Retinal pigment epithelial cell (primary cell): Measurements from ENCODE around the gene PLK5.
A peak's percentile ranks its signal among the peaks of the same experiment; 100 is the strongest.

Experiments
- DNase-seq: peaks from one replicate; pipeline ENCODE4 v3.0.0-alpha.2; 2010; ENCODE audit warnings: low read depth
- H3K4me3 ChIP-seq: 2 replicates; pipeline ENCODE4 v1.5.1; 2011; ENCODE audit warnings: mild to moderate bottlenecking, low read length, control low read depth, moderate library complexity
- TF ChIP-seq, protein P1 (sequence below): conservative IDR thresholded peaks from 2 replicates; pipeline ENCODE4 v1.5.1; 2011; ENCODE audit warnings: low read depth, low read length, control low read depth, inconsistent platforms

PLK5 gene

DNA sequence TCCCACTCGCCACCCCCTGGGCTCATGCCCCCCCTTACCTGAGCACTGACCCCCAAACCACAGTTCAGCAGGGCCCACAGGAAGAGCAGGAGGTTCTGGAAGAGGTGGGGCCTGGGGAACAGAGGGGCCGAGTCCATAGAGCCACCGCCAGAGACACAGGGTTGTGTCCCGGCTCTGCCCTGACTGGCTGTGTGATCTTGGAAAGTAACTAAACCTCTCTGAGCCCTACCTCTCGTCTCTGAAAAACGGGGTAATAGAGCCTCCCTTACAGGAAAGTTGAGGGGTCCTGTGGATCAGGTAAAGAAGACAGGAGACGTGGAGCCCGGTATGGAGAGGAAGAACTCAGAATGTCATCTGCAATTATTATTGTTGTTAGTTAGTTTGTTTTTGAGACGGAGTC is 13.1 kb upstream of the PLK5 start:
- no peak for DNase-seq
- TF ChIP-seq, protein P1, sequence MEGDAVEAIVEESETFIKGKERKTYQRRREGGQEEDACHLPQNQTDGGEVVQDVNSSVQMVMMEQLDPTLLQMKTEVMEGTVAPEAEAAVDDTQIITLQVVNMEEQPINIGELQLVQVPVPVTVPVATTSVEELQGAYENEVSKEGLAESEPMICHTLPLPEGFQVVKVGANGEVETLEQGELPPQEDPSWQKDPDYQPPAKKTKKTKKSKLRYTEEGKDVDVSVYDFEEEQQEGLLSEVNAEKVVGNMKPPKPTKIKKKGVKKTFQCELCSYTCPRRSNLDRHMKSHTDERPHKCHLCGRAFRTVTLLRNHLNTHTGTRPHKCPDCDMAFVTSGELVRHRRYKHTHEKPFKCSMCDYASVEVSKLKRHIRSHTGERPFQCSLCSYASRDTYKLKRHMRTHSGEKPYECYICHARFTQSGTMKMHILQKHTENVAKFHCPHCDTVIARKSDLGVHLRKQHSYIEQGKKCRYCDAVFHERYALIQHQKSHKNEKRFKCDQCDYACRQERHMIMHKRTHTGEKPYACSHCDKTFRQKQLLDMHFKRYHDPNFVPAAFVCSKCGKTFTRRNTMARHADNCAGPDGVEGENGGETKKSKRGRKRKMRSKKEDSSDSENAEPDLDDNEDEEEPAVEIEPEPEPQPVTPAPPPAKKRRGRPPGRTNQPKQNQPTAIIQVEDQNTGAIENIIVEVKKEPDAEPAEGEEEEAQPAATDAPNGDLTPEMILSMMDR: no peak
- H3K4me3 ChIP-seq: peak overlapping the region; percentile 14

DNA sequence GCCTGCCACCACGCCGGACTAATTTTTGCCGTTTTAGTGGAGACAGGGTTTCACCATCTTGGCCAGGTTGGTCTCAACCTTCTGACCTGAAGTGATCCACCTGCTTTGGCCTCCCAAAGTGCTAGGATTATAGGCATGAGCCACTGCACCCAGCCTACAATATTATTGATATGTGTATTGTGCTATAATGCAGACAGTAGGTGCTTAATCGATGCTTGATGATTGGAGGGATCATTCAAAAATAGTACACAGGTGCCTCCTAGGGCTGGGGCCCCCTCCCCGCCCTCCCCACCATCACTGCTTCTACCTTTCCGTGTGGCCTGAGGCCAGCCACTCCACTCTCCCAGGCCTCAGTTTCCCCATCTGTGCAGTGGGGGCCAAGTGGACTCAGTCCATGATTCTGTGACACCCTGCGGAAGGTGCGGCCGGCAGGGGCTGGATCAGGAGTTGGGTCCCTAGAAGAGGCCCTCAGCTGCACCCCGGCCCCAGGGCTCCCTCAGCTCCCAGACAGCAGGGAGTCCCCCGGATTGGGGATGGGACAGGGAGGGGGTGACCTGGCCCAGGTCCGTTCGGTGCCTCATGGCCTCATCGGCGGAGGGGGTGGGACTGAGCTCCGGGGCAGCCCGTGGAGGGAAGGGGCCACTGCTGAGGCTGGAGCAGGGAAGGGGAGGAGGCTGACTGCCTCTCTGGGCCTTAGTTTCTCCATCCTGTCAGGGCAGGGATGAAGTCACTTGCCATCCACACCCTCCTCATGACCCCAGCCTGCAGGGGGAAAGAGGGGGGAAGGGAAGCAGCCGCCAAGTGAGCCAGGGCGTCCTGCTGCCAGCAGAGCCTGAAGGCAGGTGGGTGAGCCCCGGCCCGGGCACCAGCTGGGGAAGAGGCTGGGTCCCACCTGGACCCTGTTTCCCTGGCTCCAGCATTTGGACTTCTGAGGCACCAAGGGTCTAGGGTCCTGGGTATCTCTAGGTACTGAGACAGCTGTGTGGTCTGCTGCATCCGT is 12.3 kb upstream of the PLK5 start:
- no peak for DNase-seq
- no peak overlapping the region for H3K4me3 ChIP-seq

DNA sequence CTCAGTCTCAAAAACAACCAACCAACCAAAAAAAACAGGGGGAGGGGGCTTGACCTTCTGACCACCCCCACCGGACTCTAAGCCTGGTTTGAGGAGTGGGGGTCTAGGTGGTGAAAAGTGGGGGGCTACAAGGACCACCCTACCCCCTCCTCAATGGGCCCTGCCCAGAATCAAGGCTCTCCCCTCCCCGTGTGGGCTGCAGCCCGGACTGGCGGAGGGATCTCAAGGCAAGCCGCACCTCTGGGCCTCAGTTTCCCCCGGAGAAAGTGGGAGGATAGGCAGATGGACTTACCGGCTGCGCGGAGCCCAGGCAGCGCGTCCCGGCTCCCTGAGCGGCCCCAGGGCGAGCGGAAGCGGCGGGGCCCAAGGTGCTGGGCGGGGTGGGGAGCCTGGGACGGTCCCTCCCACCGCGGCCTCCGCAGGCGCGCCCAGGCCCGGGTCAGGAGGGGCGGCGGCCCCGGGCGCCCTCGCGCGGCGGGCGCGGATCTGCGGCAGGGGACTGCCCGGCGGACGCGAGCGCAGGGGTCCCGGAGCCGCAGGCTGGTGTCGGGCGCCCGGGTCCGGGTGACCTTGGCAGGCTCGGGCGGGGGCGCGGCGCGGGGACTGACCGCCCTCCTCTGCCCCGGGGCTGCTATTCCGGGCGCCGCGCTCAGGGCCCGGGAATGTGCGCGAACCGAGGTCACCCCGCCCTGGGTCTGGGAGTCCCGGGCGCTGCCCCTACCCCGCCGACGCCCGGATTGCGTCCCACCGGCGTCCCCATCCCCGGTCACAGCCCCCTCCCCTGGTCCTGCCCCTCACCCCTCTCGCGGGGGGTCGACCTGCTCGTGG is 11.0 kb upstream of the PLK5 start, which contains the start of gene ADAMTSL5:
Gene ADAMTSL5, minus strand, starts transcription at position 349 of the 828 bp plus-strand sequence. CDS start 2,076 bp downstream, outside the sequence.
- peak within 1 kb of the TSS; percentile 40 for H3K4me3 ChIP-seq
- DNase-seq: no peak
- TF ChIP-seq, protein P1: no peak

More for the DNA sequence above, 12.3 kb upstream of the PLK5 start:
- TF ChIP-seq, protein P1: no peak

DNA sequence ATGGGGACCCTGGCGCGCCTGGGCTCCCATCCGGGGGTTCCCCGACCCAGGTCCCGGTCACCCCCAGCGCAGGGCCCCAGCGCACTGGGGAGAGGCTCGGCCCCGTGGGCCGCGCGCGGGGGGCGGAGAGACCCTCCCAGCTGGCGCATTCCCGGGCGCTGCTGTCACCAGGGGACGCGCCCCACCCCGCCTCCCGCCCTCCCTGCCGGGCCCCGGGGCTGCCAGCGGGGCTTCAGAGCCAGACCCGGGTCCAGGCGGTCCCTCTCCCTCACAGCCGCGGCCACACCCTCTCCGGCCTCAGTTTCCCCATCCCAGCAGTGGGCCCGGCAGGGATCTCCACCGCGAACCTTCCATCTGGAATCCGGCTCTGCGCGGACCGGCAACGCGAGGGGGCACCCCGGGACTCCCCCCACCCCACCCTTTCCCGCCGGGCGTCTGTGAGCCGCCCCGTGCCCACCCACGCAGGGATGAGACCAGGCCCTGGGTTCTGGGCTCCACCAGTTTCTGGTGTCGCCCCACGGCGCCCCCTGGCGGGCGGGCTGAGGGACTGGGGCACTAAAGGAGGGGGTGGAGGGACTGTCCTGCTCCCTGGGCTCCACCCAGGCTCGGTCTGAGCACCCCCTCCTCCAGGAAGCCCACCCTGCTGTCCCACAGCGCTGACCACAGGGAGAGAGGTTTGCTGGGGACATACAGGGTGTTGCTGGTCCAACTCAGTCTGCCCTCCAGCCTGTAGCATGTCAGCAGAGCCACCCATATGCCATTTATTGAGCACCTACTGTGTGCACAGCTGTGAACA is 10.2 kb upstream of the PLK5 start:
- peak overlapping the region; percentile 25 for H3K4me3 ChIP-seq
- no peak for DNase-seq

DNA sequence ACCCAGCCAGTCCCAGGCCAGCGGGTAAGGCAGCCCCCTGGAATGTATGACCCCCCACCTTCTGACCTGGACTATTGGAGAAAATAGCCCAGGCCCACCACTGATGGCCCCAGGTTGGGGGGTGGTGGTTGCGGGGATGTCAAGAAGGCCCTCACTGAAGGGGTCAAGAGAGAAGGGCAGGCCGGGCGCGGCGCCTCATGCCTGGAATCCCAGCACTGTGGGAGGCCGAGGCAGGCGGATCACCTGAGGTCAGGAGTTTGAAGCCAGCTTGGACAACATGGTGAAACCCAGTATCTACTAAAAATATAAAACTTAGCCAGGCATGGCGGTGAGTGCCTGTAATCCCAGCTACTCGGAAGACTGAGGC is 9.6 kb upstream of the PLK5 start:
- DNase-seq: no peak
- TF ChIP-seq, protein P1: no peak
- H3K4me3 ChIP-seq: no peak overlapping the region

More for the DNA sequence above, 10.2 kb upstream of the PLK5 start:
- TF ChIP-seq, protein P1: peak; percentile 69

DNA sequence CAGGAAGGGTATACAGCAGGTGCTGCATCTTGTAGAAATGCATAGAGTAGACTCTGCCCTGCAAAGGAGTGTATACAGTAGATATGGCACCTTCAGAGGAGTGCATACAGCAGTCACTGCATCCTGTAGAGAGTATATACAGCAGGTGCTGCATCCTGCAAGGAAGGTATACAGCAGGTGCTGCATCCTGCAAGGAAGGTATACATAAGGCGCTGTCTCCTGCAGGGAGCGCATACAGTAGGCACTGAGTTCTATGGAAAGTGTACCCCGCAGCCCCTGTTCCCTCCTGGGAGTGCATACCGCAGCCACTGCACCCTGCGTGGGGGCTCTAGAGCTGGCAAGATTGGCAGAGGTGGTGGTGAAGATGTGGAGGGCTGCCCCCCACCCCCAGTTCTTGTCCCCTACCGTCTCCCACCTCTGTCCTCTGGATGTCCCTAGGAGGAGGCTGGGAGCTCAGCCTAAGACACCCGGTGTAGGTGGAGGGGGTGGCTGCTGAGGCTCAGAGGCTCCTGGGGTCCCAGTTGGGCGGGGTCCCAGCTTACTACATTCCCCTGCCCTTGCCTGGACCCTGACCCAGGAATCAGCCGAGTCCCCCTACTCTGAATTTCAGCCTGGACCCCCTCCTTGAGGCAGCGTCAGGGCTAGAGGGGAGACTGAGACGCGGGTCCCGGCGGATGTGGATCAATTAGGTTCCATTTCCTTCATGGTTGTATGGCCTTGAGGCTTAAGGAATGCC is 8.7 kb upstream of the PLK5 start:
- DNase-seq: no peak

More for the DNA sequence above, 8.7 kb upstream of the PLK5 start:
- no peak overlapping the region for H3K4me3 ChIP-seq
- TF ChIP-seq, protein P1: no peak
